ENCODE results near the gene CR2.
"Not testable (repeated sequence)": the region's sequence is repeated elsewhere in the genome, so short reads cannot be mapped to it uniquely, and the experiment has no call there.

Gene CR2

GRCh38 chr1:207454046-207454964, at the start of gene CR2:
CR2 (plus strand) TSS chr1:207454328; CDS start chr1:207454419, 91 bp downstream.
- DNase-seq (ENCODE audit: low spot score), result peak; percentile 4

- peak; percentile 88 for DNase-seq (ENCODE audit: low spot score)
Measured at GRCh38 chr1:207404849-207405525, 49.1 kb upstream of the CR2 start.

DNA sequence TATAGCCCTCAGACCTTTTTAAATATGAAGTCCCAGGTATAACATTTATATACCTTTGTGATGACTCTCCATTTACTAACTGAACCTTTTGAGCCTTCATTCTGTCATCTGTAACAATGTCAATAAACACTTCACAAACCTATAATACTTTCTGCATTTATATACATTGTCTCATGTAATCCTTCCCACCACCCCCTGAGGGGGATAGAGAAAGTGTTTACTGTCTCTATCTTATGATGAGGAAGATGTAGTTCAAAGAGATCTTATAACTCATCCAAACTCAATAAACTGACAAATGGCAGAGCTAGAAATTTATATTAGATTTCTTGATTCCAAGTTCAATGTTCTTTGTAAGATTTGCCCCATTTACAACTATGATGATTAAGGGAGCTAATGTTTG, 48.3 kb upstream of the CR2 start:
- DNase-seq (ENCODE audit: low spot score), result no peak

GRCh38 chr1:207407655-207408260, 46.4 kb upstream of the CR2 start:
- DNase-seq (ENCODE audit: low spot score), result no peak

DNA sequence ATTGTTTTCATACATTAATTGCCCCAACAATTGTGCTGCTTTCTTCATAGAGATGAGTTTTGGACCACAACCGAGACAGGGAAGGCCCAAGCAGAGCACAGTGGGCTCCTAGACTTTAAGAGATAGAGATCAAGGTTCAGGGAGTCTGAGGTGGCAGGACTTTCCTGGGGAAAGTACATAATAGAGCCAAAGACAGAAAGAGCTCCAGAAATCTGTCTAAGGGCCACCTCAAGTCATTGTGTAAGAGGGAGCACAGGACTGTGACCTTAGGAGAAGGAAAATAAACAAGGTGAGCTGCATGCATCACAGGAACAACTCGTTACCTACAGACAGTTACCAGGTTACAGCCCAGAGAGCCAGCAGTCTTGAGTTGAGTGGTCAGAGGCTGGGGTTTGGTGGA, 41.3 kb upstream of the CR2 start:
- DNase-seq (ENCODE audit: low spot score), result no peak

DNA sequence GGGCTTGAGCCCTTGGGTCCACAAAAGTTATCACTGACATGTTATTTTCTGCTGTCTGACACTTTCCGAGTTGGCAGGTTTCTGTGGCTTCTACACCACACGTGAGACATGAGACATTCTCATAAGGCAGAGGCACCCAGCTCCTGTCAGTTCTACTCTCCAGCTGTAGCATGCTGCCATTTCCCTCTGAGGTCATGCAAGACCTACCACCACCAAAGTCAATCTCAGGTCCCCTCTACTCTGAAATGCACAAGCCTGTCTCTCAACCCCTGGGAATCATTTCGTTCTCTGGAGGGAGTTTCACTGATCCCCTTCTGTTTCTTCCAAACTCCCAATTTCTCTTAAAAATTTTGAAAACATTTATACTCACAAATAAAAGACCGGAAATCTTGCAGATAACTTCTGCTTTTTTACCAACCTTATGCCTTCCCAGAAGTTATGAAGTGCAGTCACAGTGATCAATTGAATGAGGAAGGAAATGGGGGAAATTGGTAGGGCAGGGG, 39.5 kb upstream of the CR2 start:
- no peak for DNase-seq (ENCODE audit: low spot score)

DNA sequence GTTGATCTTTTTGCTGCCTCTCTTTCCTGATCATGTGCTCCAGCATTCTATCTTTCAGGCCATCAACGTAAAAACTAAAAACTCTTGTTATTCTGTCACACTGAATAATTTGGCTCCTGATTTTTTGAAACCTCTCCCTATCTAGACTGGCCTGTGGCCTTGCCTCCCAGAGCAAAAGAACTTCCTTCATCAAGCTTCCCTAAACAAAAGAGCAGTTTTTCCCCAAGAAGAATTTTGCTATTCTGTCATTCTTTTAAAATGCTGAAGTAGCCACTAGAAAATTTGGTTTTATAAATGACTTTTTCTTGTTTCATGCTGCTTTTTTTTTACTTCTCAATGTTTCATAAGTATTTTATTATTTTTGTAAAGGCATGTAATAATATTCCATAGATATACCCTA, 37.1 kb upstream of the CR2 start:
- no peak for DNase-seq (ENCODE audit: low spot score)

- no peak for DNase-seq (ENCODE audit: low spot score)
Measured at GRCh38 chr1:207418351-207418750, 35.8 kb upstream of the CR2 start.

GRCh38 chr1:207420109-207420508, 34.0 kb upstream of the CR2 start:
- no peak for DNase-seq (ENCODE audit: low spot score)

GRCh38 chr1:207421078-207421477, 33.0 kb upstream of the CR2 start:
- no peak for DNase-seq (ENCODE audit: low spot score)

DNA sequence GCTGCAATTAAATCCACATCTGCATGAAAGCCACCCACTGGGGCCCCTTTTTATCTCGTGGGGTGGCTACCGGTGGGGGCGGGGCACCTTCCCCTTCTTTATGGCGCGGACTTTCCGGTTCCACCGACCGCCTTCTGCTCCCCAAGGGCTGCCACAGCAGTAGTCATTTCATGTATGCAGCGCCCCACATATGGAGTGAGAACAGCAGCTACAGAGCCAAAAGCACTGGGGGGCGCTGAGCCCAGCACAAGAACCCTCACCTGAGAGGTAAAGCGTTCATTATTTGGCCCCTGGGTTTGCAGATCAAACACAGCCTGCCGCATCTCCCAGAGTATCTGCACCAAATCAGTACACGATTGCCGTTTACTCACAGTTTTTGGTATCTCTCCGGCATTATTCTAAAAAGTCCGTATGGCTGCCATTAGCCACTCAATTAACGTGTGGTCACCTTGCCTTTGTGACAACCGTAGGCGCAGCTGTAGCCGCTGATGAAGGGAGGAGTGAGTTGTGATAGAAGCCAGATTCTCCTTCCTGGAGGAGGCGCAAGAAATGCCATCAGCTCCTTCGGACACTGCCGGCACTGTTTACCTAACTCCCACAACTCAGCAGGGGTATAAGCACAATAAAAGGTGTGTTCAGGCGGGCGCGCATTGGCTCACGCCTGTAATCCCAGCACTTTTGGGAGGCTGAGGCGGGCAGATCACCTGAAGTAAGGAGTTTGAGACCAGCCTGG, 30.4 kb upstream of the CR2 start:
- DNase-seq (ENCODE audit: low spot score), result no peak

DNA sequence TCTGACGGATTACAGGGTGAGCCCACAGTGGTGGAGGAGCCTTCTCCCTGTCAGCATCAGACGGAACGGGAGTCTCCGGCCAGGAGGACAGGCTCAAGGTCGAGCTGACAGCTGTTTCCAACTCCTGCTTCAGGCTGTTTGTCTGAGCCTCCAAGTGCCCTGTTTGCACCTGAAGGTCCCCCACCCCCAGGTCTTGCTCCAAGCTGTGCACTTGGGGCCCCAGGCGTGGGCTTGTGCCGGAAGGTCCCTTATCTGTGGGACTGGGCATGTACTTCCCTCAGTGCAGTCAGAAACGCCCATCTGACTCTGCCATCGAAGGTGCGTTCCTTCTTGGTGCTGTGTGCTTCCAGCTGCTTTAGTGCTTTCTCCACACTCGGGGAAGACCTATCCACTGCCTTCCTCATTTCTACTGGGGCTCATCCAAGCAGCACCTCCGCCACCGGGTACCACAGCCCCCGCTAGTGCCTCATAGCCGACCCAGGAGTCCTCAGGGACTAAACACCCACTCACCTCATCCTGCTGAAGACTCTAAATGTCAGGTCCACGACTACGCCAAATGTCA, 29.5 kb upstream of the CR2 start:
- DNase-seq (ENCODE audit: low spot score), result no peak

GRCh38 chr1:207427832-207428585, 26.1 kb upstream of the CR2 start:
- DNase-seq (ENCODE audit: low spot score), result no peak

DNA sequence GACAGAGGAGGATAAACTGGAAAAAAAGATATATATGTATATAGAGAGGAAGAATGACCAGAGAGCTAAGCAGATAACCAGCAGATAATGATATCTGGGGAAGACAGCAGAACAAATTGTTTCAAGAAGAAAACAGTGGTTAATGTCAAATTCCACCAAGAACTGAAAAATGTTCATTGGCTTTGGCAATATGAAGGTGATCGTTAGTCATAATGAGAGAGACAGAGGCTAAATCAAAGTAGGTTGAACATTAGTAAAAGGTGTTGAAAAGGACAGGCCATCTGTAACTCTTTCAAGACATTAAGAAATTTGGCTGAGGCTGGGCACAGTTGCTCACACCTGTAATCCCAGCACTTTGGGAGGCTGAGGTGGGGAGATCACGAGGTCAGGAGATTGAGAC, 25.3 kb upstream of the CR2 start:
- no peak for DNase-seq (ENCODE audit: low spot score)

GRCh38 chr1:207429963-207430362, 24.2 kb upstream of the CR2 start:
- DNase-seq (ENCODE audit: low spot score), result no peak

GRCh38 chr1:207430602-207431001, 23.5 kb upstream of the CR2 start:
- no peak for DNase-seq (ENCODE audit: low spot score)

DNA sequence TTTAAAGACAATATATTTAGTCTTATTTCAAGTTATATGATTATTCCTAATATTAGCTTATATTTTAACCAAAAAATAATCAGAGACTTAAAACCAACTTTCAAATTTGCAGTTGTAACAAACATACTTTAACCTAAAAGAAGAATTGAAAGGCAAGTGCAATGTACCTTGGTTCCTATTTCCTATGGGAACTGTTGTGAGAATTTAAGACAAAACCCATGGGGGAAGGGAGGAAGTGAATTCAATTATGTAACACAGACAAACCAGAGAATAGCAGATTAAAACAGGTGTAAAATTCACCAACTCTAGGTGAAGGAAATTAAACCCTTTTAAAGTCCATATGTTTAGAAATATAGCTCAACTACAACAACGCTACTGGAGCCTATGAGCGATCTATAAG, 22.6 kb upstream of the CR2 start:
- no peak for DNase-seq (ENCODE audit: low spot score)

GRCh38 chr1:207433435-207433834, 20.7 kb upstream of the CR2 start:
- no peak for DNase-seq (ENCODE audit: low spot score)

DNA sequence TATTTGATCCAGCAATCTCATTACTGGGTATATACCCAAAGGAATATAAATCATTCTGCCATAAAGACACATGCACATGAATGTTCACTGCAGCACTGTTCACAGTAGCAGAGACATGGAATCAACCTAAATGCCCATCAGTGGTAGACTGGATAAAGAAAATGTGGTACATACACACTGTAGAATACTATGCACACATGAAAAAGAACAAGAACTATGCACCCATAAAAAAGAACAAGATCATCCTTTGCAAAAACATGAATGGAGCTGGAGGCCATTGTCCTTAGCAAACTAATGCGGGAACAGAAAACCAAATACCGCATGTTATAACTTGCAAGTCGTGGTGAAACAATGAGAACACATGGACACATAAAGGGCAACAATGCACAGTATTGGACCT, 17.4 kb upstream of the CR2 start:
- DNase-seq (ENCODE audit: low spot score), result not testable (repeated sequence)

DNA sequence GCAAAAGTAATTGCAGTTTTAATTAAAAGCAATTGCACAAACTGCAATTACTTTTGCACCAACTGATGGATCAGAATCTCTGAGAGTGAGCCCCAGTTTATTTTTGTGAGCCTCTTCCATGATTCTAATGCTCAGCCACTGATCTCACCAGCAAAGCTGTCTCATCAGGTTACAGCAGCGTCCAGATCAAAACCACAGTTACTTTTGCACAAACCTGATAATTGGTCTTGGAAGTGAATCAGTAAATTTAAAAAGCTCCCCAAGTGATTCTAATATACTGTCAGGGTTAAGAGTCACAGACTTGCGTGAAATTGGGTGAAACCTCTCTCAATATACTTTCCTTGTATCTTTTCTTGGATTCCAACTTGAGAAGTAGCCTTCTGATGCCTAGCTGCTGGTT, 13.5 kb upstream of the CR2 start:
- DNase-seq (ENCODE audit: low spot score), result no peak
